MCF 10A (cell line): ENCODE results near the gene MOCOS. TPM values are rescaled to one million over a fixed set of nuclear protein-coding genes. Genes with fewer than 3 reads are reported as not detected.

Experiments
- BruUV-seq: library from RNA; stranded (reverse); fragments of 400-500 nt; replicated peaks from 2 replicates; lab custom pipeline; 2021; lab: Mats Ljungman, UMichigan
- CTCF ChIA-PET: fragments of 300-600 bp; sonication (Branson Sonifier 250); formaldehyde crosslinking; extraction: SDS; loops from one replicate; lab custom pipeline; 2021; ENCODE audit warnings: antibody characterized with exemption, inconsistent platforms; lab: Yijun Ruan, JAX
- POLR2A ChIA-PET: fragments of 300-600, 350-650 bp; sonication (Branson Sonifier 250); formaldehyde crosslinking; extraction: SDS; loops from one replicate; lab custom pipeline; 2020; ENCODE audit warnings: antibody characterized with exemption, inconsistent platforms; lab: Yijun Ruan, JAX
- DNase-seq: peaks from one replicate; pipeline ENCODE4 v3.0.0-alpha.2; 2018; ENCODE audit not compliant: unreplicated experiment
- H3K27ac Mint-ChIP-seq: one replicate; pipeline ENCODE4 v1.8.0; 2022; ENCODE audit warnings: mild to moderate bottlenecking, low read depth, mixed read lengths; ENCODE audit not compliant: unreplicated experiment
- H3K27me3 Mint-ChIP-seq: one replicate; pipeline ENCODE4 v1.8.0; 2022; ENCODE audit warnings: mixed read lengths; ENCODE audit not compliant: insufficient read depth, unreplicated experiment
- H3K36me3 Mint-ChIP-seq: one replicate; pipeline ENCODE4 v1.8.0; 2022; ENCODE audit warnings: mild to moderate bottlenecking, moderate library complexity, mixed read lengths; ENCODE audit not compliant: insufficient read depth, unreplicated experiment
- H3K4me1 Mint-ChIP-seq: one replicate; pipeline ENCODE4 v1.8.0; 2022; ENCODE audit warnings: mixed read lengths; ENCODE audit not compliant: insufficient read depth, unreplicated experiment
- H3K4me3 Mint-ChIP-seq: one replicate; pipeline ENCODE4 v1.8.0; 2022; ENCODE audit warnings: mild to moderate bottlenecking, moderate library complexity, mixed read lengths; ENCODE audit not compliant: unreplicated experiment
- H3K9me3 Mint-ChIP-seq: one replicate; pipeline ENCODE4 v1.8.0; 2022; ENCODE audit warnings: mixed read lengths; ENCODE audit not compliant: unreplicated experiment
- intact Hi-C: fragments of 100-400 bp; cut with micrococcal nuclease; formaldehyde crosslinking; loops from 2 replicates; pipeline ENCODE4 v1.14.1; 2022
- total RNA-seq: library from RNA; stranded (reverse); gene quantifications from 2 replicates; pipeline ENCODE4 v1.2.3, GENCODE V29; 2022
- TF ChIP-seq, protein P1 (sequence below): fragments of 200-600 bp; IDR thresholded peaks from one replicate; pipeline ENCODE4 v1.8.0; 2022; ENCODE audit warnings: antibody characterized with exemption, mild to moderate bottlenecking; ENCODE audit not compliant: unreplicated experiment

MOCOS gene
- total RNA-seq, 1 experiment from 2014 or later: 81.1 TPM

DNA sequence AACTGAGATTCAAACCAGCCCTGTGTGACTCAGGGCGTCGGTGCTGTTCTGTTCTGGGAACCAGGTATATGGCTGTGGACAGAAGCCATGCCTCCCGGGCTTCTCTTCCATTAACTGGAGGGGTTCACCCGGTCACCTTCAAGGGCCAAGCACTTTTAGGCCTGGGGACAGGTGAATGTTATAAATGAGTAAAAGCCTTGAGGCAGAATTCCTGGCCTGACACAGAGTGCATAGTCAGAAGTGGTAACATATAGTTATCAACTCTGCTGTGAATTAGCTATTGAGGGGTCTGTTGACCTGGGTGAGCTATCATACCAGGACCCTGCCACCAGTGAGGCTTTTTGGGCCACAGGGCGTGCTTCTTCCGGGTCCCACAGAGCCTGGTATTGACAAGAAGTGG lies 112.9 kb downstream of the MOCOS start:
- no peak for DNase-seq
- BruUV-seq: no TSS peak
- Mint-ChIP-seq H3K4me1 (peaks cover 20% of the 10 kb centered on the region), H3K9me3 (no peaks in the 10 kb centered on the region), H3K27me3 (no peaks in the 10 kb centered on the region), H3K27ac (no peak overlapping the region), H3K36me3 (no peaks in the 10 kb centered on the region), H3K4me3 (no peak overlapping the region)
- POLR2A ChIA-PET: interaction anchor here (1.4 to 3.6 kb wide), 2 partner anchors 9 to 271 kb away, joined by 3 to 28 read pairs; no protein-coding TSS in a partner anchor
- CTCF ChIA-PET: interaction anchor here (0.6 to 0.9 kb wide), 3 partner anchors 271 to 327 kb away, joined by 3 read pairs; no protein-coding TSS in a partner anchor
- TF ChIP-seq, protein P1, sequence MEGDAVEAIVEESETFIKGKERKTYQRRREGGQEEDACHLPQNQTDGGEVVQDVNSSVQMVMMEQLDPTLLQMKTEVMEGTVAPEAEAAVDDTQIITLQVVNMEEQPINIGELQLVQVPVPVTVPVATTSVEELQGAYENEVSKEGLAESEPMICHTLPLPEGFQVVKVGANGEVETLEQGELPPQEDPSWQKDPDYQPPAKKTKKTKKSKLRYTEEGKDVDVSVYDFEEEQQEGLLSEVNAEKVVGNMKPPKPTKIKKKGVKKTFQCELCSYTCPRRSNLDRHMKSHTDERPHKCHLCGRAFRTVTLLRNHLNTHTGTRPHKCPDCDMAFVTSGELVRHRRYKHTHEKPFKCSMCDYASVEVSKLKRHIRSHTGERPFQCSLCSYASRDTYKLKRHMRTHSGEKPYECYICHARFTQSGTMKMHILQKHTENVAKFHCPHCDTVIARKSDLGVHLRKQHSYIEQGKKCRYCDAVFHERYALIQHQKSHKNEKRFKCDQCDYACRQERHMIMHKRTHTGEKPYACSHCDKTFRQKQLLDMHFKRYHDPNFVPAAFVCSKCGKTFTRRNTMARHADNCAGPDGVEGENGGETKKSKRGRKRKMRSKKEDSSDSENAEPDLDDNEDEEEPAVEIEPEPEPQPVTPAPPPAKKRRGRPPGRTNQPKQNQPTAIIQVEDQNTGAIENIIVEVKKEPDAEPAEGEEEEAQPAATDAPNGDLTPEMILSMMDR: no peak
- intact Hi-C loops: no loop called here

DNA sequence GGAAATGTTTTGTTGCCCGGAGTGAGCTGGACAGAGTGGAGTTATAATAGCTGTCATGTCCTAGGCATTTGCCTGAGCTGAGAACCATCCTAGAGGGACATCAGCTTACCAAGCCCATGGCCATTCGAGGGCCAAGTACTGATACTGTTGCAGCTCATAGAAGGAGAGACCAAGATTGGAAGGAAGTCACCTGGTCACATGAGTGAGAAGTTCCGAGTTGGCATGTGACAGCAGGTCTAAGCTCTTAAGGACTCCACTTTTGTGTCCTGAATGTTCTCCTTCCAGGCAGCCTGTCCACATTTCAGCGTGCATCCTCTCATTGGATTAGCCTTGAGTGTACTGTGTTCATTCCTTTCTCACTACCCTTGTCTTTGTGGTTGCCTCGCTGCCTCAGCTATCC lies 114.6 kb downstream of the MOCOS start:
- Mint-ChIP-seq H3K9me3 (no peaks in the 10 kb centered on the region), H3K27me3 (no peaks in the 10 kb centered on the region), H3K4me3 (no peak overlapping the region), H3K36me3 (no peaks in the 10 kb centered on the region), H3K27ac (no peak overlapping the region), H3K4me1 (peaks cover 31% of the 10 kb centered on the region)
- POLR2A ChIA-PET: interaction anchor here (1.4 to 1.6 kb wide), 2 partner anchors 8 to 12 kb away, joined by 4 to 6 read pairs; no protein-coding TSS in a partner anchor
- BruUV-seq: no TSS peak
- intact Hi-C loops: no loop called here
- TF ChIP-seq, protein P1: no peak
- no peak for DNase-seq
- CTCF ChIA-PET: interaction anchor here (1.2 kb wide), 1 partner anchor 322 kb away, joined by 3 read pairs; no protein-coding TSS in a partner anchor

DNA sequence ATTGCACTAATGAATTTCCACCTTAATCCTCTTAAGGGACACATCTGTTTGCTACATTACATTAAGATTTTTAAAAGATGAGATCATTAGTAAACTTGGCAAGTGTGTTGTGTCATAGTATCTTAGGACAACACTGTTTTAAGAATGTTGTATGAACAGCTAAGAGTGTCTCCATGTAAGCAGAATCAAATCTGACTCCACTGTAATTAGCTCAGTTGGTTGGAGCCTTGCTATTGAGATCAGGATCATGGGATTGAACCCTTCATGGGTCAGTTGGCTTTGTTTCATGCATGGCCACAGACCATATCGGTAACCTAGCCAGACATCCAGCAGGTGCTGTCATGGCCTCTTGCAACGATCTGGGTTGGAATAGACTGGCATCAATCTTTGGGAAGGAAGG lies 115.4 kb downstream of the MOCOS start:
- H3K27ac Mint-ChIP-seq: no peak overlapping the region
- no peak overlapping the region for H3K4me3 Mint-ChIP-seq
- ChIA-PET POLR2A (interaction anchor here (0.7 to 1.6 kb wide), 2 partner anchors 11 to 203 kb away, joined by 3 to 6 read pairs; no protein-coding TSS in a partner anchor), CTCF (interaction anchor here (0.6 to 3.3 kb wide), 4 partner anchors 27 to 322 kb away, joined by 3 to 14 read pairs (median 3); no protein-coding TSS in a partner anchor)
- TF ChIP-seq, protein P1: no peak
- no peak for DNase-seq
- no TSS peak for BruUV-seq
- intact Hi-C loops: no loop called here
- H3K36me3 Mint-ChIP-seq: no peaks in the 10 kb centered on the region
- H3K4me1 Mint-ChIP-seq: peaks cover 31% of the 10 kb centered on the region
- no peaks in the 10 kb centered on the region for H3K27me3 Mint-ChIP-seq
- H3K9me3 Mint-ChIP-seq: no peaks in the 10 kb centered on the region

DNA sequence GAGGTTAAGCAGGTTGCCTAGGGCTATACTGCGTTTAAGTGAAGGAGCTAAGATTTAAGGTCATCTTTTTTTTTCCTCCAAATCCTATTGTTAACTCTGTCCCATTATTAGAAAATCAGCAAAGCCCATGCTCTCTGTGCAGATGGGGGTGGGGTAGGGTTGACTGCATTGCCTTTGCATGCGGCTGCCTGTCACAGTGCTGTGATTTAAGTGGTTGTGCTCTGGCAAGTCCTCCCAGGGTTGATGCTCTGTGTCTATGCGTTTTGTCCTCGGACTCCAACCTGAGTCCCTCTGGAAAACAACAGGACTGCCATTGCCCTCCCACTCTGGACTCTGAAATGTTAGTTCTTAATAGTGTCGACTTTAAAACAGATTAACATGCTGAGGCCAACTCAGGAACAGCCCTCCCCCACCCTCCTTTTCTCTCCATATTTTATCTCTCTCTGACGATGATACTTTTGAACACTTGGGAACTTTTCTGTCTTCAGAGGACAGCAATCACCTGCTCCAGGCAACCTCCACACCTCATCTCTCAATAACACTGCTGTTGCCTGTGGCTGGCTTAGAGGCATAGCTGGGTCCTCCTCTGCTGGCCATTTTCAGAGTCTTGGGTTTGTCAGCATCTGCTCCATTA lies 116.0 kb downstream of the MOCOS start:
- no TSS peak for BruUV-seq
- H3K36me3 Mint-ChIP-seq: no peaks in the 10 kb centered on the region
- H3K27me3 Mint-ChIP-seq: no peaks in the 10 kb centered on the region
- TF ChIP-seq, protein P1: no peak
- peaks cover 33% of the 10 kb centered on the region for H3K4me1 Mint-ChIP-seq
- H3K27ac Mint-ChIP-seq: no peak overlapping the region
- intact Hi-C loops: no loop called here
- no peak overlapping the region for H3K4me3 Mint-ChIP-seq
- CTCF ChIA-PET: interaction anchor here (0.6 to 3.3 kb wide), 4 partner anchors 27 to 269 kb away, joined by 3 to 14 read pairs (median 3); no protein-coding TSS in a partner anchor
- POLR2A ChIA-PET: interaction anchor here (0.7 to 1.6 kb wide), 2 partner anchors 11 to 202 kb away, joined by 3 to 6 read pairs; no protein-coding TSS in a partner anchor
- DNase-seq: no peak
- H3K9me3 Mint-ChIP-seq: no peaks in the 10 kb centered on the region
